CD14-positive monocyte (primary cell): ENCODE measurements around the gene PFDN5. TPM values are rescaled to one million over a fixed set of nuclear protein-coding genes. Genes with fewer than 3 reads are reported as not detected.

Source experiments
- DNase-seq, 3 donors: peaks; one replicate each; pipeline ENCODE4 v3.0.0-alpha.2; 2011 to 2022
- H2AFZ ChIP-seq: 2 replicates; pipeline ENCODE4 v1.6.0; 2012; ENCODE audit warnings: mild to moderate bottlenecking, low read depth, low read length, inconsistent platforms; ENCODE audit not compliant: insufficient read depth, poor library complexity, severe bottlenecking
- H3K27ac ChIP-seq, 2 donors: 1 replicate in 1 of 2; 2 replicates in 1 of 2; pipeline ENCODE4 v1.5.1; 2012 to 2013; ENCODE audit warnings: low read length in 2 of 2, control low read depth in 1 of 2, inconsistent platforms in 1 of 2, low read depth in 1 of 2, mild to moderate bottlenecking in 1 of 2
- H3K27me3 ChIP-seq, 2 donors: one replicate each; pipeline versions ENCODE4 v1.6.0 to v1.6.1; 2011 to 2013; ENCODE audit warnings: low read length in 2 of 2; ENCODE audit not compliant: control insufficient read depth in 2 of 2, insufficient read depth in 2 of 2
- H3K36me3 ChIP-seq, 2 donors: replicated peaks in 1 of 2; 1 replicate in 1 of 2; 2 replicates in 1 of 2; pipeline versions ENCODE4 v1.5.1 to v1.6.1; 2012 to 2013; ENCODE audit warnings: low read length in 2 of 2, control low read depth in 1 of 2, inconsistent platforms in 1 of 2, mild to moderate bottlenecking in 1 of 2; ENCODE audit not compliant: insufficient read depth in 2 of 2, control insufficient read depth in 1 of 2
- H3K4me1 ChIP-seq, 2 donors: 1 replicate in 1 of 2; 2 replicates in 1 of 2; pipeline versions ENCODE4 v1.5.1 to v1.6.1; 2012 to 2013; ENCODE audit warnings: low read length in 2 of 2, control low read depth in 1 of 2, inconsistent platforms in 1 of 2, mild to moderate bottlenecking in 1 of 2, moderate library complexity in 1 of 2; ENCODE audit not compliant: insufficient read depth in 2 of 2, control insufficient read depth in 1 of 2
- H3K4me2 ChIP-seq: replicated peaks from 2 replicates; pipeline ENCODE3; 2012; ENCODE audit warnings: low read length, moderate library complexity, mild to moderate bottlenecking; ENCODE audit not compliant: poor library complexity, severe bottlenecking; ENCODE audit errors: extremely low read depth
- H3K4me3 ChIP-seq, 3 experiments: fragments of 200-600 bp in 1 of 3; sonication (generic) in 1 of 3; replicated peaks in 1 of 3; 1 replicate in 2 of 3; 2 replicates in 1 of 3; pipeline ENCODE4 v1.5.1; 2011 to 2013; ENCODE audit warnings: low read length in 3 of 3, mild to moderate bottlenecking in 3 of 3, control low read depth in 2 of 3, low read depth in 2 of 3, inconsistent platforms in 1 of 3, moderate library complexity in 1 of 3
- H3K79me2 ChIP-seq: 2 replicates; pipeline ENCODE4 v1.6.0; 2012; ENCODE audit warnings: mild to moderate bottlenecking, control low read depth, inconsistent platforms, low read length, moderate library complexity; ENCODE audit not compliant: insufficient read depth
- H3K9ac ChIP-seq: 2 replicates; pipeline ENCODE4 v1.6.0; 2017; ENCODE audit warnings: low read length, mild to moderate bottlenecking; ENCODE audit not compliant: insufficient read depth, poor library complexity, severe bottlenecking
- H3K9me3 ChIP-seq, 2 donors: replicated peaks in 1 of 2; 1 replicate in 1 of 2; 2 replicates in 1 of 2; pipeline versions ENCODE4 v1.5.1 to v1.6.1; 2012 to 2013; ENCODE audit warnings: low read length in 2 of 2, control low read depth in 1 of 2; ENCODE audit not compliant: control insufficient read depth in 1 of 2, insufficient read depth in 1 of 2
- H4K20me1 ChIP-seq: 2 replicates; pipeline ENCODE4 v1.6.0; 2012; ENCODE audit warnings: mild to moderate bottlenecking, low read length, control low read depth, moderate library complexity; ENCODE audit not compliant: insufficient read depth
- H3K27ac Mint-ChIP-seq, 7 donors: one replicate each; pipeline ENCODE4 v1.8.0; 2020; ENCODE audit warnings: mild to moderate bottlenecking in 7 of 7, mixed read lengths in 7 of 7, moderate library complexity in 6 of 7, inconsistent platforms in 2 of 7
- H3K27me3 Mint-ChIP-seq, 3 donors: one replicate each; pipeline ENCODE4 v1.8.0; 2021 to 2022; ENCODE audit warnings: low read depth in 3 of 3, mild to moderate bottlenecking in 3 of 3, mixed read lengths in 3 of 3, moderate library complexity in 3 of 3, inconsistent platforms in 1 of 3
- H3K36me3 Mint-ChIP-seq, 2 donors: one replicate each; pipeline ENCODE4 v1.8.0; 2020; ENCODE audit warnings: mixed read lengths in 2 of 2, inconsistent platforms in 1 of 2, mild to moderate bottlenecking in 1 of 2
- H3K4me1 Mint-ChIP-seq: one replicate; pipeline ENCODE4 v1.8.0; 2020; ENCODE audit warnings: mild to moderate bottlenecking, mixed read lengths
- H3K4me3 Mint-ChIP-seq, 2 donors: one replicate each; pipeline ENCODE4 v1.8.0; 2020; ENCODE audit warnings: mild to moderate bottlenecking in 2 of 2, mixed read lengths in 2 of 2, moderate library complexity in 1 of 2
- H3K9me3 Mint-ChIP-seq, 7 donors: one replicate each; pipeline ENCODE4 v1.8.0; 2020 to 2022; ENCODE audit warnings: mixed read lengths in 7 of 7, mild to moderate bottlenecking in 6 of 7, moderate library complexity in 6 of 7, inconsistent platforms in 2 of 7
- CTCF ChIP-seq: fragments of 200-600 bp; IDR thresholded peaks from one replicate; pipeline ENCODE4 v1.8.0; 2022; ENCODE audit warnings: antibody characterized with exemption, mild to moderate bottlenecking
- WGBS: methylation state at CpG from one replicate; pipeline ENCODE4 v1.1.5; 2013; ENCODE audit warnings: missing lambda C conversion rate; ENCODE audit not compliant: insufficient coverage; 5-methylcytosine and 5-hydroxymethylcytosine counted together
- intact Hi-C, 2 donors: fragments of 100-400 bp; cut with micrococcal nuclease; formaldehyde crosslinking; loops; one replicate each; pipeline versions ENCODE4 v1.15.0 to v1.15.1; 2023
- polyA plus RNA-seq, 3 donors: library from polyadenylated mRNA; depleted of rRNA in 1 of 3; unstranded in 2 of 3; stranded (reverse) in 1 of 3; fragments of 300-500 nt in 2 of 3; fragments of >200 nt in 1 of 3; fragmentation: Illumina TruSeq in 2 of 3; gene quantifications; 1 replicate in 2 of 3; 2 replicates in 1 of 3; pipeline ENCODE4 v1.2.3, GENCODE V29; 2012 to 2021

The PFDN5 gene
- polyA plus RNA-seq, 3 donors: 1,474 to 2,196 (median 1,751) TPM

GRCh38 chr12:53258541-53259539, 36.5 kb upstream of the PFDN5 start:
- Histone ChIP-seq H2AFZ (no peak overlapping the region), H4K20me1 (peaks cover 10% of the 10 kb centered on the region), H3K36me3 (peaks cover 5 to 14% of the 10 kb centered on the region in 2 donors), H3K4me1 (peaks cover 12 to 21% of the 10 kb centered on the region in 2 donors), H3K4me3 (no peak overlapping the region), H3K4me2 (no peak overlapping the region), H3K27me3 (no peaks in the 10 kb centered on the region), H3K9me3 (no peaks in the 10 kb centered on the region), H3K79me2 (peaks cover 12% of the 10 kb centered on the region), H3K27ac (no peak overlapping the region), H3K9ac (no peak overlapping the region)
- Mint-ChIP-seq H3K27me3 (peaks cover 0 to 2% (median 0%) of the 10 kb centered on the region in 3 donors), H3K4me3 (no peak overlapping the region), H3K4me1 (peaks cover 17% of the 10 kb centered on the region), H3K9me3 (no peaks in the 10 kb centered on the region), H3K36me3 (peaks cover 3 to 13% of the 10 kb centered on the region in 2 donors), H3K27ac (no peak overlapping the region)
- TF ChIP-seq CTCF: no peak
- DNase-seq: no peak
- intact Hi-C loops: no loop called here
- WGBS: 100% methylated on average over 1 of the region's 7 CpGs

GRCh38 chr12:53259891-53260290, 35.5 kb upstream of the PFDN5 start:
- H3K9ac ChIP-seq: no peak overlapping the region
- no peak overlapping the region for H3K4me3 ChIP-seq
- H3K36me3 ChIP-seq: peaks cover 0 to 5% of the 10 kb centered on the region in 2 donors
- Mint-ChIP-seq H3K36me3 (peaks cover 0 to 2% of the 10 kb centered on the region in 2 donors), H3K27me3 (peaks cover 0 to 2% (median 0%) of the 10 kb centered on the region in 3 donors), H3K4me1 (peaks cover 17% of the 10 kb centered on the region), H3K9me3 (no peaks in the 10 kb centered on the region), H3K4me3 (no peak overlapping the region), H3K27ac (no peak overlapping the region)
- H3K4me2 ChIP-seq: no peak overlapping the region
- 92% methylated on average over 4 of the region's 6 CpGs for WGBS
- peaks cover 12 to 18% of the 10 kb centered on the region in 2 donors for H3K4me1 ChIP-seq
- no peaks in the 10 kb centered on the region for H3K27me3 ChIP-seq
- no peaks in the 10 kb centered on the region for H3K9me3 ChIP-seq
- no peak for DNase-seq
- no peak for TF ChIP-seq CTCF
- H3K27ac ChIP-seq: no peak overlapping the region
- intact Hi-C loops: no loop called here
- H3K79me2 ChIP-seq: peaks cover 2% of the 10 kb centered on the region
- peaks cover 10% of the 10 kb centered on the region for H4K20me1 ChIP-seq
- no peak overlapping the region for H2AFZ ChIP-seq
